ENCODE results near the gene SDHAF1. TPM values are rescaled to one million over a fixed set of nuclear protein-coding genes. Genes with fewer than 3 reads are reported as not detected.

The SDHAF1 gene, protein sequence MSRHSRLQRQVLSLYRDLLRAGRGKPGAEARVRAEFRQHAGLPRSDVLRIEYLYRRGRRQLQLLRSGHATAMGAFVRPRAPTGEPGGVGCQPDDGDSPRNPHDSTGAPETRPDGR
- total RNA-seq = 10 to 100 TPM in 8 of 9 donors, 1 to 10 TPM in 1; 9.7 to 41.8 (median 11.4) TPM
- 10 to 100 TPM in 1 of 2 donors, 1 to 10 TPM in 1; 9.8 to 18.5 TPM for polyA plus RNA-seq
- long read RNA-seq, donor 1, transcript SDHAF1-201 (1 exons, 1,117 nt) = major isoform, 11 of 11 reads
- long read RNA-seq, donor 1, partial matches to known transcripts = 0 of 11 reads
- long read RNA-seq, donor 1, other reads (novel, unspliced or antisense) = 0 of 11 reads
- long read RNA-seq, donor 2, transcript SDHAF1-201 (1 exons, 1,117 nt) = major isoform, 58 of 58 reads
- long read RNA-seq, donor 2, partial matches to known transcripts = 0 of 58 reads
- long read RNA-seq, donor 2, other reads (novel, unspliced or antisense) = 0 of 58 reads
- long read RNA-seq, donor 3, transcript SDHAF1-201 (1 exons, 1,117 nt) = major isoform, 13 of 13 reads
- long read RNA-seq, donor 3, partial matches to known transcripts = 0 of 13 reads
- long read RNA-seq, donor 3, other reads (novel, unspliced or antisense) = 0 of 13 reads

- intact Hi-C loops (cut with DNase I) = loop anchor here in 6 of 10 donors (1.0 to 10.0 kb wide), 6 partner anchors 19 to 172 kb away; partner anchors contain the start of genes OVOL3 (in 3 of the 6), POLR2I (in 3 of the 6), THAP8 (in 3 of the 6) and WDR62 (in 3 of the 6)
- ATAC-seq (peak; percentile 95 to 98 (median 96)), DNase-seq (peak; percentile 97 to 98 (median 98))
- no peaks in the 10 kb centered on the region for H3K27me3 ChIP-seq
- 0 to 1% (median 1%) methylated on average over 34 to 97 of the region's 97 CpGs for WGBS, 4 donors
- peak in 1 of 2 donors; percentile 49 for TF ChIP-seq POLR2A (IDR thresholded peaks at IDR 0.05)
- TF ChIP-seq, protein P1, sequence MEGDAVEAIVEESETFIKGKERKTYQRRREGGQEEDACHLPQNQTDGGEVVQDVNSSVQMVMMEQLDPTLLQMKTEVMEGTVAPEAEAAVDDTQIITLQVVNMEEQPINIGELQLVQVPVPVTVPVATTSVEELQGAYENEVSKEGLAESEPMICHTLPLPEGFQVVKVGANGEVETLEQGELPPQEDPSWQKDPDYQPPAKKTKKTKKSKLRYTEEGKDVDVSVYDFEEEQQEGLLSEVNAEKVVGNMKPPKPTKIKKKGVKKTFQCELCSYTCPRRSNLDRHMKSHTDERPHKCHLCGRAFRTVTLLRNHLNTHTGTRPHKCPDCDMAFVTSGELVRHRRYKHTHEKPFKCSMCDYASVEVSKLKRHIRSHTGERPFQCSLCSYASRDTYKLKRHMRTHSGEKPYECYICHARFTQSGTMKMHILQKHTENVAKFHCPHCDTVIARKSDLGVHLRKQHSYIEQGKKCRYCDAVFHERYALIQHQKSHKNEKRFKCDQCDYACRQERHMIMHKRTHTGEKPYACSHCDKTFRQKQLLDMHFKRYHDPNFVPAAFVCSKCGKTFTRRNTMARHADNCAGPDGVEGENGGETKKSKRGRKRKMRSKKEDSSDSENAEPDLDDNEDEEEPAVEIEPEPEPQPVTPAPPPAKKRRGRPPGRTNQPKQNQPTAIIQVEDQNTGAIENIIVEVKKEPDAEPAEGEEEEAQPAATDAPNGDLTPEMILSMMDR (IDR thresholded peaks at IDR 0.05) = peak in 1 of 12 donors; percentile 11
- H3K4me1 ChIP-seq = peaks cover 4 to 43% (median 25%) of the 10 kb centered on the region in 12 donors
- peak within 1 kb of the TSS in 11 of 12 donors; percentile 68 to 88 (median 83) for H3K27ac ChIP-seq
- peaks cover 0 to 21% (median 8%) of the 10 kb centered on the region in 9 donors for H3K36me3 ChIP-seq
- no peaks in the 10 kb centered on the region for H3K9me3 ChIP-seq
- peak within 1 kb of the TSS; percentile 67 to 99 (median 90) for H3K4me3 ChIP-seq
Observed at GRCh38 chr19:35995048-35995993, at the start of gene SDHAF1. Gene SDHAF1 (plus strand): TSS chr19:35995188. CDS start chr19:35995275, 87 bp downstream.

GRCh38 chr19:35946203-35946602, 48.8 kb upstream of the SDHAF1 start:
- Histone ChIP-seq H3K4me1 (no peaks in the 10 kb centered on the region), H3K9me3 (no peaks in the 10 kb centered on the region), H3K27ac (no peak overlapping the region), H3K27me3 (no peaks in the 10 kb centered on the region), H3K4me3 (no peak overlapping the region), H3K36me3 (peaks cover 0 to 27% (median 9%) of the 10 kb centered on the region in 9 donors)
- DNase-seq = no peak
- intact Hi-C loops (cut with DNase I) = no loop called here
- WGBS, 4 donors = 74 to 97% (median 95%) methylated on average over 4 of the region's 4 CpGs
- no peak for TF ChIP-seq POLR2A (IDR thresholded peaks at IDR 0.05)
- TF ChIP-seq, protein P1 (IDR thresholded peaks at IDR 0.05) = no peak
- no peak for ATAC-seq

DNA sequence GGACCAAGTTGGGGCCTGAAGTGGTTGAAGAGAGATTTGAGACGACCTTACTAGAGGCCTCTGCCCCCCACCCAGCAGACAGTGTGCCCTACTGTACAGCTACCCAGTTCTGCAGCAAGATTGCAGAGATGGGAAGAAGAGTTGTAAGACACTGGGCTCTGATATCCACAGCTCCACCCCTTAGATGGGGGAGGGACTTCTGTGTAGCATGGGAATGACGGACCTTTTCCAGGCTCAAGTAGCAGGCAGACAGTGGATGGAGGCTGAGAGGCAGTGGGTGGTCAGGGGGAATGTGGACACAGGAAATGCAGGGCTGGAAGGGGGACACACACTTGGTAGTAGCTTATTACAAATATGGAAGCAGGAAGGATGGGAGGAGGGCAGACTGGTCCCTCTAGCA, 45.9 kb upstream of the SDHAF1 start:
- DNase-seq = no peak
- WGBS, 4 donors = 22 to 36% (median 29%) methylated on average over 2 of the region's 2 CpGs
- Histone ChIP-seq H3K36me3 (peaks cover 0 to 14% (median 5%) of the 10 kb centered on the region in 9 donors), H3K9me3 (no peaks in the 10 kb centered on the region), H3K27me3 (peaks cover 0 to 7% (median 0%) of the 10 kb centered on the region in 9 donors), H3K27ac (no peak overlapping the region), H3K4me3 (no peak overlapping the region), H3K4me1 (peaks cover 0 to 14% (median 0%) of the 10 kb centered on the region in 12 donors)
- intact Hi-C loops (cut with DNase I) = no loop called here
- ATAC-seq = no peak
- TF ChIP-seq, protein P1 (IDR thresholded peaks at IDR 0.05) = no peak
- TF ChIP-seq POLR2A (IDR thresholded peaks at IDR 0.05) = no peak

Measured in heart left ventricle (tissue), 16 donors.